ENCODE measurements around the gene TTC23L. TPM values are rescaled to one million over a fixed set of nuclear protein-coding genes. Genes with fewer than 3 reads are reported as not detected.
"Not testable (repeated sequence)": the region's sequence is repeated elsewhere in the genome, so short reads cannot be mapped to it uniquely, and the experiment has no call there.

The TTC23L gene
- total RNA-seq, 3 donors from 2014 or later, result 1.3 to 2.0 TPM; not detected in 1

DNA sequence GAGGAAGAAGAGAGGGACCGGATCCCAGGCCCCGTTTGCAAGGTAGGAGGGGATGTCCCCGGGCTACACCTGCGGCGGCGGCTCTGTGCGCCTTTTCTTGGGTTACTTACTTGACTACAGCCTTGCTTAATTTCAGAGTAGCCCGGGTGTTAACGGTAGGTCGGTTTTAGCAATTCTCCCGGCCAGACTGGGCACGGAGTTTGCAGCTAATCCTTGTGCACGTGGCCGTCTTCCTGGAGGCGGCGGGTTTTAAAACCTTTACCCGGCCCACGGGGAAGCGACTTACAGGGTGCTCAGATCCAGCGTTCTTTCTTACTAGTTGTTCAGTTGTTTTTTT is 76.9 kb downstream of the TTC23L start:
- peak overlapping the region; percentile 79 to 100 (median 93) for H3K4me3 ChIP-seq
- H3K9me3 ChIP-seq, result no peaks in the 10 kb centered on the region
- intact Hi-C loops (cut with DNase I; ENCODE audit: low total_unique reads), result no loop called here
- no peaks in the 10 kb centered on the region for H3K36me3 ChIP-seq
- TF ChIP-seq POLR2AphosphoS5 (IDR thresholded peaks at IDR 0.05) (no peak), POLR2A (IDR thresholded peaks at IDR 0.05) (no peak)
- TF ChIP-seq, protein P1, sequence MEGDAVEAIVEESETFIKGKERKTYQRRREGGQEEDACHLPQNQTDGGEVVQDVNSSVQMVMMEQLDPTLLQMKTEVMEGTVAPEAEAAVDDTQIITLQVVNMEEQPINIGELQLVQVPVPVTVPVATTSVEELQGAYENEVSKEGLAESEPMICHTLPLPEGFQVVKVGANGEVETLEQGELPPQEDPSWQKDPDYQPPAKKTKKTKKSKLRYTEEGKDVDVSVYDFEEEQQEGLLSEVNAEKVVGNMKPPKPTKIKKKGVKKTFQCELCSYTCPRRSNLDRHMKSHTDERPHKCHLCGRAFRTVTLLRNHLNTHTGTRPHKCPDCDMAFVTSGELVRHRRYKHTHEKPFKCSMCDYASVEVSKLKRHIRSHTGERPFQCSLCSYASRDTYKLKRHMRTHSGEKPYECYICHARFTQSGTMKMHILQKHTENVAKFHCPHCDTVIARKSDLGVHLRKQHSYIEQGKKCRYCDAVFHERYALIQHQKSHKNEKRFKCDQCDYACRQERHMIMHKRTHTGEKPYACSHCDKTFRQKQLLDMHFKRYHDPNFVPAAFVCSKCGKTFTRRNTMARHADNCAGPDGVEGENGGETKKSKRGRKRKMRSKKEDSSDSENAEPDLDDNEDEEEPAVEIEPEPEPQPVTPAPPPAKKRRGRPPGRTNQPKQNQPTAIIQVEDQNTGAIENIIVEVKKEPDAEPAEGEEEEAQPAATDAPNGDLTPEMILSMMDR (IDR thresholded peaks at IDR 0.05), result no peak
- H3K27me3 ChIP-seq, result no peaks in the 10 kb centered on the region
- H3K4me1 ChIP-seq, result peaks cover 0 to 9% of the 10 kb centered on the region in 2 donors
- DNase-seq (ENCODE audit: low spot score in 2 of 2), result no peak
- peak overlapping the region; percentile 86 to 90 for H3K27ac ChIP-seq

- Histone ChIP-seq H3K36me3 (no peaks in the 10 kb centered on the region), H3K9me3 (no peaks in the 10 kb centered on the region), H3K4me3 (peak overlapping the region; percentile 79 to 100 (median 93)), H3K4me1 (peaks cover 0 to 9% of the 10 kb centered on the region in 2 donors), H3K27me3 (no peaks in the 10 kb centered on the region), H3K27ac (no peak overlapping the region)
- no peak for DNase-seq (ENCODE audit: low spot score in 2 of 2)
- TF ChIP-seq POLR2A (IDR thresholded peaks at IDR 0.05) (no peak), POLR2AphosphoS5 (IDR thresholded peaks at IDR 0.05) (no peak)
- TF ChIP-seq, protein P1 (IDR thresholded peaks at IDR 0.05), result no peak
- intact Hi-C loops (cut with DNase I; ENCODE audit: low total_unique reads), result no loop called here
Measured at GRCh38 chr5:34916518-34916917, 77.6 kb downstream of the TTC23L start.

GRCh38 chr5:34918025-34918424 is 79.1 kb downstream of the TTC23L start:
- no peaks in the 10 kb centered on the region for H3K9me3 ChIP-seq
- H3K27ac ChIP-seq, result no peak overlapping the region
- peaks cover 0 to 9% of the 10 kb centered on the region in 2 donors for H3K4me1 ChIP-seq
- intact Hi-C loops (cut with DNase I; ENCODE audit: low total_unique reads), result no loop called here
- H3K27me3 ChIP-seq, result no peaks in the 10 kb centered on the region
- no peak for DNase-seq (ENCODE audit: low spot score in 2 of 2)
- TF ChIP-seq POLR2AphosphoS5 (IDR thresholded peaks at IDR 0.05), result no peak
- no peak for TF ChIP-seq POLR2A (IDR thresholded peaks at IDR 0.05)
- TF ChIP-seq, protein P1 (IDR thresholded peaks at IDR 0.05), result no peak
- no peak overlapping the region for H3K4me3 ChIP-seq
- H3K36me3 ChIP-seq, result peaks cover 6% of the 10 kb centered on the region

- Histone ChIP-seq H3K9me3 (no peaks in the 10 kb centered on the region), H3K27me3 (no peaks in the 10 kb centered on the region), H3K4me3 (no peak overlapping the region), H3K4me1 (peaks cover 2 to 11% of the 10 kb centered on the region in 2 donors), H3K36me3 (peaks cover 6% of the 10 kb centered on the region), H3K27ac (no peak overlapping the region)
- DNase-seq (ENCODE audit: low spot score in 2 of 2), result no peak
- TF ChIP-seq POLR2AphosphoS5 (IDR thresholded peaks at IDR 0.05) (no peak), POLR2A (IDR thresholded peaks at IDR 0.05) (no peak)
- TF ChIP-seq, protein P1 (IDR thresholded peaks at IDR 0.05), result no peak
- intact Hi-C loops (cut with DNase I; ENCODE audit: low total_unique reads), result no loop called here
Measured at GRCh38 chr5:34919077-34919476, 80.1 kb downstream of the TTC23L start.

GRCh38 chr5:34923256-34923655 is 84.3 kb downstream of the TTC23L start:
- DNase-seq (ENCODE audit: low spot score in 2 of 2); H3K36me3 ChIP-seq; intact Hi-C loops (cut with DNase I; ENCODE audit: low total_unique reads): not testable (repeated sequence)

More at GRCh38 chr5:34923256-34923655, 84.3 kb downstream of the TTC23L start:
- H3K9me3 ChIP-seq, H3K4me1 ChIP-seq, H3K27me3 ChIP-seq, H3K4me3 ChIP-seq: not testable (repeated sequence)
- peak overlapping the region in 1 of 2 donors; percentile 8 for H3K27ac ChIP-seq
